GM18498 (cell line): Measurements from ENCODE around the gene INPP1.

Experiments
- ATAC-seq: cut with Tn5 transposase; IDR thresholded peaks from one replicate; pipeline ENCODE4 v1.9.1; 2021; ENCODE audit warnings: mild to moderate bottlenecking, moderate library complexity; ENCODE audit not compliant: unreplicated experiment

The INPP1 gene

GRCh38 chr2:190360965-190361364, 17.6 kb downstream of the INPP1 start:
- no peak for ATAC-seq

GRCh38 chr2:190361572-190361971, 18.2 kb downstream of the INPP1 start:
- ATAC-seq: no peak

GRCh38 chr2:190362894-190363293, 19.5 kb downstream of the INPP1 start:
- ATAC-seq: no peak

GRCh38 chr2:190365499-190366204, 22.3 kb downstream of the INPP1 start:
- no peak for ATAC-seq

GRCh38 chr2:190366248-190366753, 22.9 kb downstream of the INPP1 start:
- no peak for ATAC-seq

GRCh38 chr2:190367091-190367490, 23.7 kb downstream of the INPP1 start:
- ATAC-seq: no peak

- no peak for ATAC-seq
Measured at GRCh38 chr2:190369635-190370034, 26.2 kb downstream of the INPP1 start.

- ATAC-seq: no peak
Measured at GRCh38 chr2:190376083-190376482, 32.7 kb downstream of the INPP1 start.

GRCh38 chr2:190376591-190377245, 33.3 kb downstream of the INPP1 start:
- no peak for ATAC-seq

- ATAC-seq: no peak
Measured at GRCh38 chr2:190378880-190379237, 35.5 kb downstream of the INPP1 start.

GRCh38 chr2:190379249-190379964, 36.0 kb downstream of the INPP1 start:
- ATAC-seq: no peak

GRCh38 chr2:190380962-190381412, 37.6 kb downstream of the INPP1 start:
- ATAC-seq: no peak

- peak; percentile 89 for ATAC-seq
Measured at GRCh38 chr2:190382851-190383250, 39.5 kb downstream of the INPP1 start.

- ATAC-seq: no peak
Measured at GRCh38 chr2:190387422-190387821, 44.0 kb downstream of the INPP1 start.

- ATAC-seq: no peak
Measured at GRCh38 chr2:190396271-190396670, 52.9 kb downstream of the INPP1 start.

- no peak for ATAC-seq
Measured at GRCh38 chr2:190402986-190403603, 59.7 kb downstream of the INPP1 start.

GRCh38 chr2:190404487-190404886, 61.1 kb downstream of the INPP1 start:
- no peak for ATAC-seq

- no peak for ATAC-seq
Measured at GRCh38 chr2:190405070-190405469, 61.7 kb downstream of the INPP1 start.

- ATAC-seq: no peak
Measured at GRCh38 chr2:190405995-190406394, 62.6 kb downstream of the INPP1 start.

- no peak for ATAC-seq
Measured at GRCh38 chr2:190406805-190407204, 63.4 kb downstream of the INPP1 start.

GRCh38 chr2:190407246-190407661, 63.9 kb downstream of the INPP1 start:
- no peak for ATAC-seq
